ENCODE data around the gene OGFOD1. TPM values are rescaled to one million over a fixed set of nuclear protein-coding genes. Genes with fewer than 3 reads are reported as not detected.

Gene OGFOD1
- total RNA-seq, 1 donor from 2014 or later: 107 TPM

GRCh38 chr16:56491657-56492261, 40.4 kb downstream of the OGFOD1 start:
- no peak for FAIRE-seq
- no peak for TF ChIP-seq CTCF (IDR thresholded peaks at IDR 0.05; ENCODE audit: insufficient read depth, low read depth, low read length)
- H3K36me3 Mint-ChIP-seq (ENCODE audit: low read depth, unreplicated experiment): peaks cover 2% of the 10 kb centered on the region
- Histone ChIP-seq H2AFZ (ENCODE audit: low read depth, low read length) (no peak overlapping the region), H3K27ac (ENCODE audit: low read depth, low read length) (no peak overlapping the region), H4K20me1 (ENCODE audit: insufficient read depth, low read length) (no peaks in the 10 kb centered on the region), H3K79me2 (ENCODE audit: insufficient read depth, low read length) (no peaks in the 10 kb centered on the region), H3K9me3 (ENCODE audit: insufficient read depth, low read depth, low read length) (no peaks in the 10 kb centered on the region), H3K4me1 (ENCODE audit: insufficient read depth, low read length) (no peaks in the 10 kb centered on the region), H3K36me3 (ENCODE audit: insufficient read depth, low read length) (peaks cover 5% of the 10 kb centered on the region), H3K27me3 (ENCODE audit: insufficient read depth, low read length) (no peaks in the 10 kb centered on the region), H3K4me3 (ENCODE audit: insufficient read depth, low read depth, low read length) (no peak overlapping the region), H3K9ac (ENCODE audit: low read length) (no peak overlapping the region), H3K4me2 (ENCODE audit: low read length) (no peak overlapping the region)
- H3K4me1 Mint-ChIP-seq (ENCODE audit: low read depth, unreplicated experiment): peaks cover 3% of the 10 kb centered on the region
- no peak overlapping the region for H3K27ac Mint-ChIP-seq (ENCODE audit: unreplicated experiment)
- H3K27me3 Mint-ChIP-seq (ENCODE audit: low read depth, unreplicated experiment): no peaks in the 10 kb centered on the region
- H3K4me3 Mint-ChIP-seq (ENCODE audit: unreplicated experiment): no peak overlapping the region
- DNase-seq (ENCODE audit: low read depth): no peak
- no peaks in the 10 kb centered on the region for H3K9me3 Mint-ChIP-seq (ENCODE audit: unreplicated experiment)

GRCh38 chr16:56493126-56493525, 41.8 kb downstream of the OGFOD1 start:
- no peaks in the 10 kb centered on the region for H3K79me2 ChIP-seq (ENCODE audit: insufficient read depth, low read length)
- H3K27ac ChIP-seq (ENCODE audit: low read depth, low read length): no peak overlapping the region
- peaks cover 2% of the 10 kb centered on the region for H3K36me3 Mint-ChIP-seq (ENCODE audit: low read depth, unreplicated experiment)
- H3K4me2 ChIP-seq (ENCODE audit: low read length): no peak overlapping the region
- H3K36me3 ChIP-seq (ENCODE audit: insufficient read depth, low read length): peaks cover 13% of the 10 kb centered on the region
- no peaks in the 10 kb centered on the region for H3K4me1 ChIP-seq (ENCODE audit: insufficient read depth, low read length)
- H3K27ac Mint-ChIP-seq (ENCODE audit: unreplicated experiment): no peak overlapping the region
- H3K4me3 Mint-ChIP-seq (ENCODE audit: unreplicated experiment): no peak overlapping the region
- TF ChIP-seq CTCF (IDR thresholded peaks at IDR 0.05; ENCODE audit: insufficient read depth, low read depth, low read length) (no peak), EZH2 (IDR thresholded peaks at IDR 0.05; ENCODE audit: insufficient read depth, low read length) (no peak)
- H3K4me3 ChIP-seq (ENCODE audit: insufficient read depth, low read depth, low read length): no peak overlapping the region
- DNase-seq (ENCODE audit: low read depth) (no peak), FAIRE-seq (no peak)
- no peak overlapping the region for H3K9ac ChIP-seq (ENCODE audit: low read length)
- no peaks in the 10 kb centered on the region for H3K9me3 Mint-ChIP-seq (ENCODE audit: unreplicated experiment)
- H3K9me3 ChIP-seq (ENCODE audit: insufficient read depth, low read depth, low read length): no peaks in the 10 kb centered on the region
- H4K20me1 ChIP-seq (ENCODE audit: insufficient read depth, low read length): no peaks in the 10 kb centered on the region
- peaks cover 3% of the 10 kb centered on the region for H3K4me1 Mint-ChIP-seq (ENCODE audit: low read depth, unreplicated experiment)
- H3K27me3 ChIP-seq (ENCODE audit: insufficient read depth, low read length): no peaks in the 10 kb centered on the region
- H2AFZ ChIP-seq (ENCODE audit: low read depth, low read length): no peak overlapping the region
- H3K27me3 Mint-ChIP-seq (ENCODE audit: low read depth, unreplicated experiment): no peaks in the 10 kb centered on the region

- H3K27me3 ChIP-seq (ENCODE audit: insufficient read depth, low read length): no peaks in the 10 kb centered on the region
- TF ChIP-seq CTCF (IDR thresholded peaks at IDR 0.05; ENCODE audit: insufficient read depth, low read depth, low read length) (no peak), EZH2 (IDR thresholded peaks at IDR 0.05; ENCODE audit: insufficient read depth, low read length) (no peak)
Observed at GRCh38 chr16:56493815-56494214, 42.5 kb downstream of the OGFOD1 start.

More at GRCh38 chr16:56493815-56494214, 42.5 kb downstream of the OGFOD1 start:
- Histone ChIP-seq H3K36me3 (ENCODE audit: insufficient read depth, low read length) (peaks cover 16% of the 10 kb centered on the region), H3K79me2 (ENCODE audit: insufficient read depth, low read length) (no peaks in the 10 kb centered on the region), H3K4me3 (ENCODE audit: insufficient read depth, low read depth, low read length) (no peak overlapping the region), H3K4me1 (ENCODE audit: insufficient read depth, low read length) (no peaks in the 10 kb centered on the region), H3K4me2 (ENCODE audit: low read length) (no peak overlapping the region), H3K27ac (ENCODE audit: low read depth, low read length) (no peak overlapping the region), H3K9me3 (ENCODE audit: insufficient read depth, low read depth, low read length) (no peaks in the 10 kb centered on the region), H4K20me1 (ENCODE audit: insufficient read depth, low read length) (no peaks in the 10 kb centered on the region), H2AFZ (ENCODE audit: low read depth, low read length) (no peak overlapping the region), H3K9ac (ENCODE audit: low read length) (no peak overlapping the region)
- no peak for FAIRE-seq
- DNase-seq (ENCODE audit: low read depth): no peak
- Mint-ChIP-seq H3K4me1 (ENCODE audit: low read depth, unreplicated experiment) (peaks cover 3% of the 10 kb centered on the region), H3K27ac (ENCODE audit: unreplicated experiment) (no peak overlapping the region), H3K4me3 (ENCODE audit: unreplicated experiment) (no peak overlapping the region), H3K9me3 (ENCODE audit: unreplicated experiment) (no peaks in the 10 kb centered on the region), H3K27me3 (ENCODE audit: low read depth, unreplicated experiment) (no peaks in the 10 kb centered on the region), H3K36me3 (ENCODE audit: low read depth, unreplicated experiment) (peaks cover 2% of the 10 kb centered on the region)

All from astrocyte (in vitro differentiated cells and primary cell).